SKM-1 treated with dmso at 0.1 percent for 144 hours (cell line): ENCODE data around the gene SLIT3.

ENCODE experiments used
- DNase-seq: peaks from one replicate; lab custom pipeline; 2025; ENCODE audit not compliant: unreplicated experiment; lab: John Stamatoyannopoulos, UW

Gene SLIT3

DNA sequence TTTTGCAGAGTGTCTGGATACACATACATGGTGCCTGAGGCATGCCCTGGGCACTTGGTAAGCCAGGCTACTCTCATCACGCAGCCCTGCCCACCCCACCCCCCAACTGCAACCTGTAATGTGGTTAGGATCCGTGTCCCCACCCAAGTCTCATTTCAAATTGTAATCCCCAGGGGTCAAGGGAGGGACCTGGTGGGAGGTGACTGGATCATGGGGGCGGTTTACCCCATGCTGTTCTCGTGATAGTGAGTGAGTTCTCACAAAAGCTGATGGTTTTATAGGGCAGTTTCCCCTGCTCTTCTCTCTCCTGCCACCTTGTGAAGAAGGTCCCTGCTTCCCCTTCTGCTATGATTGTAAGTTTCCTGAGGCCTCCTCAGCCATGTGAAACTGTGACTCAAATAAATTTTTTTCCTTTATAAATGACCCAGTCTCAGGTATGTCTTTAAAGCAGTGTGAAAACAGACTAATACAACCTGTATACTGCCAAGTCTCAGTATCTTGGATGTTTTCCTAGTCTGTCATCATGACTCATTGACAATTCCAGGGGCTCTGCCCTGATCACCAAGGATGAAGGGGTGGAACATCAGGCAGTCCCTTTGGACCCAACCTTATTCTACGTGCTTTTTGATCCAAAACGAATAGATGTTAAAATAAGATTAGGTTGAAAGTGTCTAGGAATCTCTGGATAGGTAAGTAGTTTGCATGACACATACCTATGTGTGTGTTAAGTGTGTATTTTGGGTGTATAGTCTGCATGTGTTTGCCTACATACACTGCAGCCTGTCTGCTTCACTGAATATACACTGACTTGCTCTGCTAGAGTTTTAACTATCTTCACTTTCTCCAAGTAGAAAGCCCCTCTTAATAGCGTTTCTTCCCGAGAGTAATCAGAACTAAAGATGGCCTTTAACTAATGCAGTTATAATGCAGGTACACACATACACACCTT, 293.8 kb downstream of the SLIT3 start:
- no peak for DNase-seq

DNA sequence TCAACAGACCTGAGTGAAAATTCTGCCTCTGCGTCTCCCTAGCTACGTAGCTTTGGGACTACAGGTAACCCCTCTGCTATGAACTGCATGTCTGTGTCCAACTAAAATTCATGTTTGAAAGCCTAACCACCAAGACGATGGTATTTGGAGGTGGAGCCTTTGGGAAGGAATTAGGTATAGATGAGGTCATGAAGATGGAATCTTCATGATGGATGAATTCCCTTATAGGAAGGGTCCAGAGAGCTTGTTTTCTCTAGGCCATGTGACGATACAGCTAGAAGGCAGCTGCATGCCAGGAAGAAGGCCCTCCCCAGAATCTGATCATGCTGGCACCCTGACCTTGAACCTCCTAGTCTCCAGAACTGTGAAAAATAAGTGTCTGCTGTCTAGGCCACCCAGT, 296.4 kb downstream of the SLIT3 start:
- DNase-seq = no peak

DNA sequence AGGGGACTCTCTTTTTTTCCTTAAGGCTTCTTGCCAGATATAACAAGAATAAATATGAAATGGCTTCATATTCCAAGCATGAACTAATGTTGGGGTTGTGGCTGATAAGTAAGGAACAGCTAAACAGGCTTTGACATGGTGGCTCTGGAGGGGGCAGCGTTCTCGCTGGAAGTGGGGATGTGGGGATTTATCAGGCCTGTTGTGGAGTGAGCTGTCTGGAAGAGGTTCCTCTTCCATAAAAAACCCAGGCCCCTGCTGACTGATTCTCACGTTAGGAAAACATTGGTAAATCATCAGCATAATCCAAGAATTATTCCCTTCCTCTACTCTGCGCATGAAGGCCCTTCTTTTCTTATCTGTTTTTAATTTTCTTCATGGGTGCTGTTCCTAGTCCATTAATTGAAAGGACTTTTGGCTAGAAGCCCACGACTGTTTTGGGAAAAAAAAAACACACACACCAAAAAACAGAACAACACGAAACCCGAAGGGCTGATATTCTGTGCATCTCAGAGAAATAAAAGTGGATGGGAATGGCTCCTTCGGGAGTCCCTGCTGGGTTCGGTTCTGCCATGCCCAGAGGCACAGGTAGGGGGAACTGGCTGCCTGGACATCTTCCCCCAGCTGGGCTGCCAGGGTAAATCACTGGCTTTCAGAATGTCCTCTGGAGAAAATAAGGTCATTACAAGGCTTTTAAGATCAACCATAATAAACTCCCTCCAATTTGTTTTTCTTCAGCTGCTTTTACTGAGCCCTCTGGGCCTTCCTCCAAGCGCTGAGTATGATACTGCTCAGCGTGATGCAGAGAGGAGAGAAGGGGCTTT, 297.0 kb downstream of the SLIT3 start:
- DNase-seq = no peak

DNA sequence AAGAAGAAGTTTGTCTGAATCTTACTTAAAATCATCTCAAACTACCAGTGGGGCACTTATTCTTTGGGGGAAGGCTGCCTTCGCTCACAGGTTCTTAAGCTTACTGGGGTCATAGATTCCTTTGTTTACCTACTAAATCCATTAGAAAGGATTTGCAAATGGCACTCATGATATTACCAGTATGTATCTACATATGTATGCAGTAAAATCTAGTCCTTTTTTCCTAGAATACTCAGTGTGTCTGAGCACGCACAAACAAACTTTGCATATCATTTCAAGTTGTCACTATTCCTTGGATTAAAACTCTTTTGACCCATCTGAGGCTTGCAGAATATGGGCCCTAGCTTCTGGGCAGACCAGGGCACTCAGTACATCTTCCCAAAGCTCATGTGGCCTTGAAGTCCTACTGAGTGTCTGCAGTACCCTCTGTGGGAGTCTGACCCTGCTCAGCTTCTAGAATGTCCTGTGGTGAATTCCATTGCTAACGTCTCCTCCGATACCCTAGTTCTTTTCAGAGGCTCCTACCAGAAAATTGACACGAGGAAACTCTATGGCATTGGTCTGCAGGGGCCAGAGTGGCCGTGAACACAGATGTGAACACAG, 297.9 kb downstream of the SLIT3 start:
- no peak for DNase-seq

DNA sequence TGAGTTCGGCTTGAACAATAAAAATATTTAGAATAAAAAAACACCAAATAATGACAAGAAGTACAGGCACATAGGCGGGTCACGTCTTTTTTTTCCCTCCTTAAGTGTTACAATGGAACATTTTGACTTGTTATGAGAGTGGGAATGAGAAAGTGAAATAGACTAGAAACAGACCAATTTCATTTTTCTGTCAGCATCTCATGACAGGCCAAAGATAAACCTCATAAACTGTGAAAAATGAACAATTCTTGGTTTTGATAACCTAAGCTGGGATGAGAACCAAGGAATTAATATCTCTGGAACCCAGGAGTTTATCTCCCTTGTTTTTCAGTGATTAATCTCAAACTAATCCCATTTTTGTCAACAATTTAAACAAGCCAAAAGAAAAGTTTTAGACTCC, 299.5 kb downstream of the SLIT3 start:
- DNase-seq = no peak

DNA sequence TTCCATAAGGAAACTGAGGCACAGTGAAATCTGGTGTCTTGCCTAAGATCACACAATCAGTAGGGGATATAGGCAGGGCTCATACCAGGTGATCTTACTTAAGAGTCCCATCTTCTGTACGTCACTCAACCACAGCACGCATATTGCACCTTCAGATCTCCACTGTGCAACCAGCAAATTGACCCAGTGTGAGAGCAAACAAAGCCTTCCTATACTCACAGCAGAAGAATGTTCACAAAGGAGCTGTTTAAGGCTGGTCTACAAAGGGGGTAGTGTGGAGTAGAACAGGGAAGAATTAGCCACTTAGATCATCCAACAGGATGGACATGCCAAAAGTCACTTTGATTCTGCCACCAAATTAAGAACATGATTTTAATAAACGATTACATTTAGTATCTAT, 305.9 kb downstream of the SLIT3 start:
- no peak for DNase-seq

DNA sequence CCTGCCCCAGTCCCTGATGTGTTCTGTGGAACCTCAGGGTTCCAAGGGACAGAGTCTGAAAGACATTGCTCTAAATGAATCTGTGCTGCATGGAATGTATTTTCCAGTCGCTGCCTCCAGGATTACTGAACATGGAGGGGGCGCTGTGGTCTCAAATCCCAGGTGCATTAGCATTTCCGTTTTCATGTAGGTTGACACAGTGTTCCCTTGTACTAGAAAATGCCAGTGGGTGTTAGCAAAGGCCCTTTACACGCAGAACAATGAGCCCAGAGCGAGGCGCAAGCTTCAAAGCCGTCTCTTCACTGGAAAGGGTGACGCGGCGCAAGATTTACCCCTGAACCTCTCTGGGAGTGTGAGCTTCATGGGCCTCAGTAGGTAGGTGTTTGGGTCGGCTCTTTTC, 308.3 kb downstream of the SLIT3 start:
- DNase-seq = no peak

DNA sequence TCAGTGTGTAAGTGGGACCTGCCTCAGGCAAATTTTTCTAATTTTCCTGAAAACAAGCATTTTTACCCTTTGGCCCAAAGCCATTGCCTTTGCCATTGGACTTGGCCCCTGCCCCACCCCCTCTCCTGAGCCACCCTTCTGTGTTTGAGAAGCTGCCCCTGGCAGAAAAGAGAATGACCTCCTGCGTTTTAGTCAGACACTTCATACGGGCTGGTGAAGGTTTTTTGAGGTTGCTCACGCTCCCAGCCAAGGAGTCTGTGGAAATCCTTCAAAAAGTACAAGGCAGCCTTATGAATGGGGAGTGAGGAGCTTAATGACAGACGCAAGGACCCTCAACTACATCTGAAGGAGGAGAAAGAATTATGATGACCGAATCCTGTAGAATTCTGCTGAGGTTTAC, 308.9 kb downstream of the SLIT3 start:
- no peak for DNase-seq

DNA sequence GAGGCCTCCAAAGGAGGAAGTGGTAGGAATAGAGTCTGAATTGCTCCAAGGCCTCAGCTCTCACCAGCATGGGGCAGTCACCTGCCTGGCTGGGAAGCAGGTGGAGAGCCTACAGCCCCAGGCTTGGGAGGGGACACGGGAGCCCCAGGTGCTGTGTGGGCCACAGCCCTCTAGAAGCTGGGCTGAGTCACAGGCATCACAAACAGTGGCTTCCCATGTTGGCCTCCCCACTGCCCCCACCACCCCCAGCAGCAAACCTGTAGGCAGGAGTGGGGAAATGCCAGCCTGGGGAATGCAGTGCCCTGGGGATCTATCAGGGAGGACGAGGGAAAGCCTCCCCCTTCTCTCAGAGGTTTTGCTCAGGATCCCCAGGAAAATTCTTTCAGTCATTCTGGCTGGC, 309.6 kb downstream of the SLIT3 start:
- no peak for DNase-seq

GRCh38 chr5:168990679-168991078, 310.3 kb downstream of the SLIT3 start:
- DNase-seq = no peak

GRCh38 chr5:168989731-168990505, 311.0 kb downstream of the SLIT3 start:
- DNase-seq = no peak

DNA sequence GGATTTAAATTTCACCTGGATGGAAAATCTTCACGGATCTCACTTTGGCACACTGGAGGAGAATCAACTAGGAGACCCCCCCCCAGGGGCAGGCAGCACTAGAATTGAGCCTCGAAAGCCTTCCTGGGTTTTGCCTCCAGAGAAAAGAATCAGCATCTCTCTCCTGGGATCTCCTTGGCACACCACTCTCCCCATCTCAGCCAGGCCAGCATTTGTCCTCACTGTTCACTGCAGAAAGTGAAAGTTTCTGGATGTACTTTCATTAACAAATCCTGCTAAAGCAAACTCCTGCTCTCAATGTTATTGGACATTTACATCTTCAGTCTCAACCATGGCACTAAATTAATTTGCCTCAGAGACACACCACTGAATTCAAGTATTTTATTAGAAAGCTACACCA, 312.2 kb downstream of the SLIT3 start:
- no peak for DNase-seq

- peak; percentile 52 for DNase-seq
Observed at GRCh38 chr5:168987543-168988300, 313.2 kb downstream of the SLIT3 start.

DNA sequence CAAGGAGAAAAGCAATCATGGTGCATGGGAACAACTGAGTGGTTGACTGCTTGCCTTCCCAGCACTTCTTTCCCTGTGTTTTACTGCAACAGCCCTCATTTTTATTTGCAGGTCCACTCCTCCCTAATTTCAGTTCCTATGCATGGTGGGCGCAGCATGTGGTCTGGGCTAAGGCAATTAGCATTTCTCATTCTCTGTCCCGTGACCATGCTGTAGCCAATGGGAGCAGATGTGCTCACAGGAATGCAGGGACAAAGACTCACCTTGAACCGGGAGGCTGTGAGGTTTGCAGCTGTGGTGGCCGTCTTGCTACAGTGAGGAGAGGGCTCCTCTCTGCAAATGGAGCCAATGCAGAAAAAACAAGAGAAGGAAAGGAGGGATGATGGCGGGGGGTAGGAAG, 315.5 kb downstream of the SLIT3 start:
- no peak for DNase-seq

- DNase-seq = no peak
Observed at GRCh38 chr5:168984135-168984675, 316.7 kb downstream of the SLIT3 start.

DNA sequence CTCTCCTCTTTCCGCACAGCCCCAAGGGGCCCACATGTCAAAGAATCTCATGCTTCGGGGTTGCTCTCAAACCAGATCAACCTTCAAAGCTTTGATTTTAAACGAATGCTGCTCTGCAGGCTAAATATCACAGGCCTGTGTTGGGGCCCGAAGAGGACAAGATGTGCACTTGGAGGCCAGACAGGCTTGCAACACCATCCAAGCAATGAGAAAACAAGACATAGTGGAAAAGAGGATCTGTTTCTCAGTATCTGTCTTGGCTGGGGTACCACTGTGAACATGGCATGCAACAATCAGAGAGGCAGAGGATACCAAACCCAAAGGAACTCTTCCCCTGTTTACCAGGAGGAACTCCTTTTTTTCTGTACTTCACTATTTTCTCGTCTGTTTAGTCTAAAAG, 321.8 kb downstream of the SLIT3 start:
- no peak for DNase-seq

- DNase-seq = no peak
Observed at GRCh38 chr5:168978500-168978899, 322.4 kb downstream of the SLIT3 start.

- DNase-seq = no peak
Observed at GRCh38 chr5:168978015-168978414, 322.9 kb downstream of the SLIT3 start.

DNA sequence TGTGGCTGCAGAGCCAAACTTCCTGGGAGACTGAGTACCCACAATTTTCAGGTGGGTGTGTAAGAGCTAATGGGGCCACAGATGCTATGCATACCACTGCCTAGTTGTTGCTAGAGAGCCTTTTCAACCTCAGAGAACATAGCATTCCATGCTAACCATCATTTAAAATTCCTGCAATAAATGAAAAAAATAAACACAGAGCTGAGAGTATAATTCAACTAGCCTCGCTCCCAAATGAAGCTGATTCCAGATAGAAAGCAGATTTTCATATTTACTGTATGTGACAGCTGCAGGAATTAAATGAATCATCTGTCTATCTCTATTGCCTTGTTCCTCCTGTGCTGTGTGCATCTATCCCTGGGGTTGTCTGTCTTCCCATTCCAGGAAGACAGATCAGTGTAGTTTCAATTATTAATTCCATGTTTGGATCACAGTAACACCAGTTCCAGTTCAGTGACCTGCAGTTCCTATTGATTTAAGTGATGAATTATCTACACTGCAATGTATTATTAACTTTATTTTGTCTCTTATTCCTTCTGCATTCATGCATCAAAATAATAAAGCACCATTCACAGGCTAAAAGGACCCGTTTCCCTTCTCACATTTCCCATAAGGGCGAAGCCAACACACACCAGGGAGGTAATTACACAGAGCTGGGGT, 324.5 kb downstream of the SLIT3 start:
- no peak for DNase-seq
